Peyer's patch (tissue), 4 donors: ENCODE data around the gene COL6A1.
A peak's percentile ranks its signal among the peaks of the same experiment; 100 is the strongest.

Source experiments
- POLR2A ChIP-seq, 2 donors: fragments of 450-650 bp; IDR thresholded peaks; one replicate each; pipeline ENCODE4 v1.5.1; 2017; ENCODE audit warnings: antibody characterized with exemption in 2 of 2, mild to moderate bottlenecking in 2 of 2, moderate library complexity in 2 of 2
- TF ChIP-seq, protein P1 (sequence below), 6 experiments: fragments of 450-650 bp in 4 of 6; fragments of 200-600 bp in 2 of 6; sonication (generic) in 1 of 6; IDR thresholded peaks; one replicate each; pipeline ENCODE4 v1.5.1; 2017 to 2019; ENCODE audit warnings: antibody characterized with exemption in 6 of 6, mild to moderate bottlenecking in 3 of 6, moderate library complexity in 1 of 6

DNA sequence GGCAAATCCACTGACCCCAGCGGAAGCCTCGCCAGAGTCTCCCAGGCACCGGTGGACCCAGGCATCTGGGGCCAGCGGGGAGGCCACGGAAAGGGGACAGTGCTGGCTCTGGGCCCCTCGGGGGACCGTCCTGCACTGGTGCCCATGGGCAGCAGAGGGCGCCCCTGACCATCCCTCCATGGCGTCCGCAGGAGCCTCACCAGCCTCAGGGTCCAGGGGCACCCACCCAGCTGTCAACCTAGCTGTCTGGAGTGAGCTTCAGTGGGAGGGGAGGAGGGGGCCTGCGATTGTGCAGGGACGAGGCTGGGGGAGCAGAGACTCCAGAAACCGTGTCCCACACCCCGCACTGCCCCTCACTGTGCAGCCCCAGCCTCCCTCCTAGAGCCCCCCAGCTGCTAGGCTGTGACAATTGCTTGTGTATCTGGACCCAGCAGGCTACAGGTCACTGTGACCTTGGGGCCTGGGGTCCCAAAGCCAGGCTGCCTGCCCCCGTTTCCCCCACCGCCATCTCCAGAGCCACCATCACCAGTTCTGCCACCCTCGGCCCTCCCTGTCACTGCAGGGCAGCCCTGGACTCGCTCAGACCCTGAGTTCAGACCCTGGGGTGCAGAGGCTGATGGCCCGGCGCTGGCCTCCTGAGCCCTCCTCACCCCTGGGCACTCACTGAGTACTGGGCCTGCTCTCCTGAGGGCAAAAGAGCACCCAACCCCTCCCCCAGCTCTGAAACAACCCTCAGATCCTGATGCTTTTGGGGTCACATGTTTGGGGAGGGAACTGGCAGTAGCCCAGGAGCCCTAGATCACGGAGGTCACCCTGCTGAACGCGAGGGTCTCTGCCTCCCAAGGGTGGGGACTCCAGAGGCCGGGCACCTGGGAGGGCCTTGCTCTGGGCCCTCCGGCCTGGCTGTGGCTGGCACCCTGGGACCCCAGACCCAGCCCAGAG is 10.6 kb upstream of the COL6A1 start:
- no peak for TF ChIP-seq POLR2A (IDR thresholded peaks at IDR 0.05)
- TF ChIP-seq, protein P1, sequence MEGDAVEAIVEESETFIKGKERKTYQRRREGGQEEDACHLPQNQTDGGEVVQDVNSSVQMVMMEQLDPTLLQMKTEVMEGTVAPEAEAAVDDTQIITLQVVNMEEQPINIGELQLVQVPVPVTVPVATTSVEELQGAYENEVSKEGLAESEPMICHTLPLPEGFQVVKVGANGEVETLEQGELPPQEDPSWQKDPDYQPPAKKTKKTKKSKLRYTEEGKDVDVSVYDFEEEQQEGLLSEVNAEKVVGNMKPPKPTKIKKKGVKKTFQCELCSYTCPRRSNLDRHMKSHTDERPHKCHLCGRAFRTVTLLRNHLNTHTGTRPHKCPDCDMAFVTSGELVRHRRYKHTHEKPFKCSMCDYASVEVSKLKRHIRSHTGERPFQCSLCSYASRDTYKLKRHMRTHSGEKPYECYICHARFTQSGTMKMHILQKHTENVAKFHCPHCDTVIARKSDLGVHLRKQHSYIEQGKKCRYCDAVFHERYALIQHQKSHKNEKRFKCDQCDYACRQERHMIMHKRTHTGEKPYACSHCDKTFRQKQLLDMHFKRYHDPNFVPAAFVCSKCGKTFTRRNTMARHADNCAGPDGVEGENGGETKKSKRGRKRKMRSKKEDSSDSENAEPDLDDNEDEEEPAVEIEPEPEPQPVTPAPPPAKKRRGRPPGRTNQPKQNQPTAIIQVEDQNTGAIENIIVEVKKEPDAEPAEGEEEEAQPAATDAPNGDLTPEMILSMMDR (IDR thresholded peaks at IDR 0.05) = peak; percentile 37 to 69 (median 60)
